Breast epithelium (tissue), 4 donors: ENCODE measurements around the gene OR4F6. TPM values are rescaled to one million over a fixed set of nuclear protein-coding genes. Genes with fewer than 3 reads are reported as not detected.
"Not testable (repeated sequence)": the region's sequence is repeated elsewhere in the genome, so short reads cannot be mapped to it uniquely, and the experiment has no call there.

ENCODE experiments used
- DNase-seq, 2 donors: peaks; one replicate each; pipeline ENCODE4 v3.0.0-alpha.2; 2019; ENCODE audit warnings: low spot score in 2 of 2
- H3K27ac ChIP-seq, 2 donors: fragments of 200-600 bp; sonication (generic) in 1 of 2; one replicate each; pipeline ENCODE4 v1.5.1; 2016 to 2019; ENCODE audit warnings: mild to moderate bottlenecking in 1 of 2
- H3K27me3 ChIP-seq, 2 donors: fragments of 200-600 bp; sonication (generic) in 1 of 2; one replicate each; pipeline versions ENCODE4 v1.5.1 to v1.6.0; 2017 to 2019; ENCODE audit warnings: control low read depth in 1 of 2, mild to moderate bottlenecking in 1 of 2
- H3K36me3 ChIP-seq: fragments of 200-600 bp; one replicate; pipeline ENCODE4 v1.5.1; 2019
- H3K4me1 ChIP-seq, 2 donors: fragments of 200-600 bp; sonication (generic); one replicate each; pipeline ENCODE4 v1.5.1; 2016 to 2019; ENCODE audit warnings: control low read depth in 1 of 2
- H3K4me3 ChIP-seq, 3 donors: fragments of 200-600 bp; sonication (generic); 1 replicate in 2 of 3; 2 replicates in 1 of 3; pipeline ENCODE4 v1.5.1; 2016 to 2019; ENCODE audit warnings: mild to moderate bottlenecking in 3 of 3, moderate library complexity in 2 of 3
- H3K9me3 ChIP-seq, 2 donors: fragments of 200-600 bp; sonication (generic) in 1 of 2; one replicate each; pipeline ENCODE4 v1.5.1; 2016 to 2019; ENCODE audit warnings: control low read depth in 1 of 2
- CTCF ChIP-seq, 3 donors: fragments of 450-650 bp; IDR thresholded peaks; one replicate each; pipeline ENCODE4 v1.5.1; 2016 to 2017; ENCODE audit warnings: antibody characterized with exemption in 3 of 3, mild to moderate bottlenecking in 3 of 3, moderate library complexity in 3 of 3
- POLR2A ChIP-seq: fragments of 450-650 bp; IDR thresholded peaks from one replicate; pipeline ENCODE4 v1.6.1; 2016; ENCODE audit warnings: antibody characterized with exemption, mild to moderate bottlenecking, moderate library complexity
- POLR2AphosphoS5 ChIP-seq, 3 donors: sonication (generic); formaldehyde crosslinking; IDR thresholded peaks; one replicate each; pipeline ENCODE4 v1.6.1; 2017; ENCODE audit warnings: antibody characterized with exemption in 3 of 3
- intact Hi-C: fragments of 100-400 bp; cut with DNase I; formaldehyde crosslinking; loops from one replicate; pipeline ENCODE4 v1.15.1; 2023; ENCODE audit warnings: low total_unique reads
- total RNA-seq, 3 donors: library from RNA; depleted of rRNA; stranded (reverse); fragments of >200 nt; gene quantifications; one replicate each; pipeline ENCODE4 v1.1.0, GENCODE V29; 2016

OR4F6 gene
- not detected for total RNA-seq

- no peak within 1 kb of the TSS for H3K27ac ChIP-seq
- H3K4me3 ChIP-seq, result no peak within 1 kb of the TSS
- H3K9me3 ChIP-seq, result peaks cover 0 to 6% of the 10 kb centered on the region in 2 donors
- TF ChIP-seq POLR2AphosphoS5 (IDR thresholded peaks at IDR 0.05) (no peak), CTCF (IDR thresholded peaks at IDR 0.05) (no peak), POLR2A (no peak)
- H3K27me3 ChIP-seq, result no peaks in the 10 kb centered on the region
- intact Hi-C loops, result no loop called here
- no peaks in the 10 kb centered on the region for H3K4me1 ChIP-seq
- DNase-seq, result no peak
- H3K36me3 ChIP-seq, result no peaks in the 10 kb centered on the region
Observed at GRCh38 chr15:101803209-101803608, at the start of gene OR4F6. TSS of gene OR4F6 (plus strand) at chr15:101803509. CDS start at chr15:101805720, 2,211 bp downstream.

GRCh38 chr15:101764669-101765339 lies 38.5 kb upstream of the OR4F6 start:
- intact Hi-C loops, H3K4me3 ChIP-seq, H3K4me1 ChIP-seq, H3K9me3 ChIP-seq, H3K36me3 ChIP-seq, H3K27ac ChIP-seq, DNase-seq, H3K27me3 ChIP-seq: not testable (repeated sequence)

- H3K4me1 ChIP-seq, H3K27me3 ChIP-seq, H3K4me3 ChIP-seq, DNase-seq, intact Hi-C loops, H3K36me3 ChIP-seq, H3K9me3 ChIP-seq, H3K27ac ChIP-seq: not testable (repeated sequence)
Observed at GRCh38 chr15:101765340-101765671, 38.0 kb upstream of the OR4F6 start.

GRCh38 chr15:101765772-101766456 lies 37.4 kb upstream of the OR4F6 start:
- intact Hi-C loops, result no loop called here
- H3K4me3 ChIP-seq, result no peak overlapping the region
- no peaks in the 10 kb centered on the region for H3K36me3 ChIP-seq
- H3K27ac ChIP-seq, result no peak overlapping the region
- TF ChIP-seq POLR2A (no peak), POLR2AphosphoS5 (IDR thresholded peaks at IDR 0.05) (no peak), CTCF (IDR thresholded peaks at IDR 0.05) (no peak)
- no peaks in the 10 kb centered on the region for H3K27me3 ChIP-seq
- H3K9me3 ChIP-seq, result no peaks in the 10 kb centered on the region
- no peaks in the 10 kb centered on the region for H3K4me1 ChIP-seq
- DNase-seq, result no peak

- H3K36me3 ChIP-seq, H3K4me3 ChIP-seq, H3K27ac ChIP-seq, intact Hi-C loops, H3K4me1 ChIP-seq, H3K27me3 ChIP-seq, H3K9me3 ChIP-seq, DNase-seq: not testable (repeated sequence)
Observed at GRCh38 chr15:101767083-101767640, 36.1 kb upstream of the OR4F6 start.

- Histone ChIP-seq H3K36me3 (no peaks in the 10 kb centered on the region), H3K9me3 (no peaks in the 10 kb centered on the region), H3K27me3 (no peaks in the 10 kb centered on the region), H3K4me3 (no peak overlapping the region), H3K4me1 (no peaks in the 10 kb centered on the region), H3K27ac (no peak overlapping the region)
- no peak for DNase-seq
- intact Hi-C loops, result no loop called here
- TF ChIP-seq CTCF (IDR thresholded peaks at IDR 0.05), result no peak
- TF ChIP-seq POLR2A, result no peak
- no peak for TF ChIP-seq POLR2AphosphoS5 (IDR thresholded peaks at IDR 0.05)
Observed at GRCh38 chr15:101772921-101773320, 30.4 kb upstream of the OR4F6 start.
